Endothelial cell of umbilical vein (primary cell): ENCODE measurements around the gene ALK. TPM values are rescaled to one million over a fixed set of nuclear protein-coding genes. Genes with fewer than 3 reads are reported as not detected.

Experiments used
- BruUV-seq: library from RNA; stranded (reverse); fragments of 400-500 nt; replicated peaks from 2 replicates; lab custom pipeline; 2021; lab: Mats Ljungman, UMichigan
- CTCF ChIA-PET: fragments of 300-600, 350-600 bp; sonication (Branson Sonifier 250); formaldehyde crosslinking; loops from one replicate; lab custom pipeline; 2021; ENCODE audit warnings: antibody characterized with exemption, inconsistent platforms; lab: Charles Lee
- POLR2A ChIA-PET: fragments of 300-600, 350-600 bp; sonication (Branson Sonifier 250); formaldehyde crosslinking; loops from one replicate; lab custom pipeline; 2021; ENCODE audit warnings: antibody characterized with exemption, inconsistent platforms; lab: Charles Lee
- DNase-seq: peaks from one replicate; pipeline ENCODE4 v3.0.0-alpha.2; 2011; ENCODE audit warnings: low read depth, low spot score
- FAIRE-seq: peaks from 2 replicates; lab custom pipeline; 2011; peaks lifted over from hg19 to GRCh38; lab: Jason Lieb, UNC
- H2AFZ ChIP-seq: 2 replicates; pipeline ENCODE4 v1.6.0; 2012; ENCODE audit warnings: low read depth, low read length, control low read depth, inconsistent platforms
- H3K27ac ChIP-seq: 2 replicates; pipeline ENCODE4 v1.5.1; 2011; ENCODE audit warnings: low read depth, mild to moderate bottlenecking, control low read depth, low read length, moderate library complexity; ENCODE audit not compliant: insufficient read depth
- H3K27me3 ChIP-seq, 2 experiments: 2 replicates each; pipeline versions ENCODE4 v1.6.0 to v1.6.1; 2011; ENCODE audit warnings: low read length in 2 of 2, mixed read lengths in 1 of 2; ENCODE audit not compliant: control insufficient read depth in 2 of 2, insufficient read depth in 2 of 2
- H3K36me3 ChIP-seq, 2 experiments: 2 replicates in 1 of 2; 3 replicates in 1 of 2; pipeline ENCODE4 v1.5.1; 2011; ENCODE audit warnings: low read length in 2 of 2, mild to moderate bottlenecking in 1 of 2, moderate library complexity in 1 of 2; ENCODE audit not compliant: control insufficient read depth in 2 of 2, insufficient read depth in 2 of 2; ENCODE audit errors: extremely low read depth in 1 of 2
- H3K4me1 ChIP-seq: 3 replicates; pipeline ENCODE4 v1.5.1; 2011; ENCODE audit warnings: mild to moderate bottlenecking, low read length; ENCODE audit not compliant: control insufficient read depth, insufficient read depth; ENCODE audit errors: extremely low read depth
- H3K4me2 ChIP-seq: 2 replicates; pipeline ENCODE4 v1.6.1; 2011; ENCODE audit warnings: low read length, control low read depth, mixed read lengths; ENCODE audit not compliant: insufficient read depth
- H3K4me3 ChIP-seq, 3 experiments: fragments of 200-600 bp in 1 of 3; sonication (generic), shearing (Covaris generic) in 1 of 3; replicated peaks in 1 of 3; 2 replicates each; pipeline ENCODE4 v1.5.1; 2011 to 2016; ENCODE audit warnings: control low read depth in 3 of 3, low read length in 3 of 3, mild to moderate bottlenecking in 2 of 3, inconsistent platforms in 1 of 3, low read depth in 1 of 3, moderate library complexity in 1 of 3; ENCODE audit not compliant: insufficient read depth in 1 of 3
- H3K79me2 ChIP-seq: 2 replicates; pipeline ENCODE4 v1.6.0; 2012; ENCODE audit warnings: low read length, inconsistent platforms; ENCODE audit not compliant: control insufficient read depth, insufficient read depth
- H3K9ac ChIP-seq: replicated peaks from 2 replicates; pipeline ENCODE3; 2011; ENCODE audit warnings: low read length, control low read depth; ENCODE audit not compliant: insufficient read depth; ENCODE audit errors: extremely low read depth
- H3K9me1 ChIP-seq: replicated peaks from 3 replicates; pipeline ENCODE4 v1.6.0; 2011; ENCODE audit warnings: mild to moderate bottlenecking, low read length; ENCODE audit not compliant: control insufficient read depth, insufficient read depth; ENCODE audit errors: extremely low read depth
- H3K9me3 ChIP-seq: replicated peaks from 2 replicates; pipeline ENCODE4 v1.5.1; 2012; ENCODE audit warnings: low read length, inconsistent platforms; ENCODE audit not compliant: control insufficient read depth, insufficient read depth
- H4K20me1 ChIP-seq: replicated peaks from 2 replicates; pipeline ENCODE3; 2011; ENCODE audit warnings: mild to moderate bottlenecking, low read length; ENCODE audit not compliant: control insufficient read depth, insufficient read depth; ENCODE audit errors: extremely low read depth
- EZH2 ChIP-seq: IDR thresholded peaks from 2 replicates; pipeline ENCODE4 v1.6.1; 2012; ENCODE audit warnings: borderline replicate concordance, low read depth, mild to moderate bottlenecking, moderate library complexity, low read length, inconsistent platforms; ENCODE audit not compliant: severe bottlenecking
- FOS ChIP-seq: IDR thresholded peaks from 2 replicates; pipeline ENCODE4 v1.6.1; 2011; ENCODE audit warnings: mild to moderate bottlenecking, low read length, moderate library complexity, borderline replicate concordance; ENCODE audit not compliant: insufficient read depth
- GATA2 ChIP-seq: IDR thresholded peaks from 2 replicates; pipeline ENCODE4 v1.7.0; 2011; ENCODE audit warnings: low read depth, mild to moderate bottlenecking, moderate library complexity, mixed read lengths, low read length; ENCODE audit not compliant: insufficient read length, insufficient read depth
- JUN ChIP-seq: IDR thresholded peaks from 2 replicates; pipeline ENCODE4 v1.6.1; 2011; ENCODE audit warnings: borderline replicate concordance, low read depth; ENCODE audit not compliant: insufficient read length, insufficient read depth
- MYC ChIP-seq: IDR thresholded peaks from one replicate; pipeline ENCODE4 v1.6.1; 2011; ENCODE audit warnings: mild to moderate bottlenecking, low read depth, low read length
- POLR2A ChIP-seq: IDR thresholded peaks from 2 replicates; pipeline ENCODE4 v1.6.1; 2012; ENCODE audit warnings: low read depth, mild to moderate bottlenecking, control low read depth, low read length
- POLR2AphosphoS5 ChIP-seq: IDR thresholded peaks from 2 replicates; pipeline ENCODE4 v1.6.1; 2012; ENCODE audit warnings: low read depth, mild to moderate bottlenecking, control low read depth, low read length, moderate library complexity; ENCODE audit not compliant: insufficient read depth
- dilution Hi-C: fragments of 300-500 bp; cut with MboI; formaldehyde crosslinking; loops from one replicate; pipeline ENCODE4 v1.15.0; 2019; ENCODE audit warnings: low sequenced_read_pairs; ENCODE audit not compliant: extremely low pct_ligation_motif_present
- intact Hi-C: fragments of 100-400 bp; cut with micrococcal nuclease; formaldehyde crosslinking; loops from one replicate; pipeline ENCODE4 v1.10.0; 2022
- polyA plus RNA-seq, 4 experiments: library from polyadenylated mRNA; depleted of rRNA in 3 of 4; stranded (reverse) in 3 of 4; unstranded in 1 of 4; fragments of >200 nt; gene quantifications; 2 replicates each; pipeline versions ENCODE4 v1.2.1 to v1.2.3, GENCODE V29; 2011 to 2012; ENCODE audit warnings: missing spikeins in 1 of 4
- total RNA-seq: library from RNA; stranded (reverse); gene quantifications from 2 replicates; pipeline ENCODE4 v1.2.3, GENCODE V29; 2021
- TF ChIP-seq, protein P1 (sequence below), 2 donors: IDR thresholded peaks; 1 replicate in 1 of 2; 2 replicates in 1 of 2; pipeline ENCODE4 v1.5.1; 2011; ENCODE audit warnings: low read length in 2 of 2, mild to moderate bottlenecking in 2 of 2, moderate library complexity in 2 of 2, control low read depth in 1 of 2, inconsistent platforms in 1 of 2, low read depth in 1 of 2; ENCODE audit not compliant: insufficient read depth in 1 of 2; ENCODE audit errors: extremely low read depth in 1 of 2
- TF ChIP-seq, protein P2 (sequence below): IDR thresholded peaks from 2 replicates; pipeline ENCODE4 v1.6.1; 2011; ENCODE audit not compliant: insufficient read depth, insufficient read length

The ALK gene
- total and polyA plus RNA-seq, 2 donors (not counting 3 experiments of a cell fraction or from before 2014, with no cell fraction given), result not detected

- ChIA-PET CTCF (no interaction called here), POLR2A (no interaction called here)
- Histone ChIP-seq H3K4me2 (no peak overlapping the region), H3K9me3 (peaks cover 2% of the 10 kb centered on the region), H3K4me1 (no peaks in the 10 kb centered on the region), H3K9me1 (no peaks in the 10 kb centered on the region), H3K27ac (no peak overlapping the region), H3K79me2 (no peaks in the 10 kb centered on the region), H3K9ac (no peak overlapping the region), H3K4me3 (no peak overlapping the region), H3K27me3 (no peaks in the 10 kb centered on the region), H4K20me1 (no peaks in the 10 kb centered on the region), H3K36me3 (no peaks in the 10 kb centered on the region), H2AFZ (no peak overlapping the region)
- dilution Hi-C loops, result no loop called here
- FAIRE-seq (no peak), DNase-seq (no peak)
- TF ChIP-seq POLR2A, result no peak
- TF ChIP-seq POLR2AphosphoS5, result no peak
- no peak for TF ChIP-seq FOS
- TF ChIP-seq, protein P1, sequence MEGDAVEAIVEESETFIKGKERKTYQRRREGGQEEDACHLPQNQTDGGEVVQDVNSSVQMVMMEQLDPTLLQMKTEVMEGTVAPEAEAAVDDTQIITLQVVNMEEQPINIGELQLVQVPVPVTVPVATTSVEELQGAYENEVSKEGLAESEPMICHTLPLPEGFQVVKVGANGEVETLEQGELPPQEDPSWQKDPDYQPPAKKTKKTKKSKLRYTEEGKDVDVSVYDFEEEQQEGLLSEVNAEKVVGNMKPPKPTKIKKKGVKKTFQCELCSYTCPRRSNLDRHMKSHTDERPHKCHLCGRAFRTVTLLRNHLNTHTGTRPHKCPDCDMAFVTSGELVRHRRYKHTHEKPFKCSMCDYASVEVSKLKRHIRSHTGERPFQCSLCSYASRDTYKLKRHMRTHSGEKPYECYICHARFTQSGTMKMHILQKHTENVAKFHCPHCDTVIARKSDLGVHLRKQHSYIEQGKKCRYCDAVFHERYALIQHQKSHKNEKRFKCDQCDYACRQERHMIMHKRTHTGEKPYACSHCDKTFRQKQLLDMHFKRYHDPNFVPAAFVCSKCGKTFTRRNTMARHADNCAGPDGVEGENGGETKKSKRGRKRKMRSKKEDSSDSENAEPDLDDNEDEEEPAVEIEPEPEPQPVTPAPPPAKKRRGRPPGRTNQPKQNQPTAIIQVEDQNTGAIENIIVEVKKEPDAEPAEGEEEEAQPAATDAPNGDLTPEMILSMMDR (IDR thresholded peaks at IDR 0.05; ENCODE audit: extremely low read depth in 1 of 2, insufficient read depth in 1 of 2, low read depth in 1 of 2, low read length in 2 of 2), result no peak
- TF ChIP-seq, protein P2, sequence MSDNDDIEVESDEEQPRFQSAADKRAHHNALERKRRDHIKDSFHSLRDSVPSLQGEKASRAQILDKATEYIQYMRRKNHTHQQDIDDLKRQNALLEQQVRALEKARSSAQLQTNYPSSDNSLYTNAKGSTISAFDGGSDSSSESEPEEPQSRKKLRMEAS, result no peak
- TF ChIP-seq EZH2, result no peak
- TF ChIP-seq MYC, result no peak
- no peak for TF ChIP-seq JUN
- no peak for TF ChIP-seq GATA2
- BruUV-seq, result no TSS peak
- intact Hi-C loops, result no loop called here
These were observed 281.0 kb downstream of the ALK start for GRCh38 chr2:29640360-29640759.
